ENCODE measurements around the gene LEPR. TPM values are rescaled to one million over a fixed set of nuclear protein-coding genes. Genes with fewer than 3 reads are reported as not detected.

LEPR gene
- total RNA-seq, 1 experiment from 2014 or later: 5.3 TPM

GRCh38 chr1:65401612-65402011 is 18.9 kb upstream of the LEPR start (continued):
- TF ChIP-seq ARID4B (CRISPR knock-in tag; IDR thresholded peaks at IDR 0.05; ENCODE audit: borderline replicate concordance) (no peak), E2F1 (CRISPR knock-in tag; IDR thresholded peaks at IDR 0.05) (no peak), ZNF138 (CRISPR knock-in tag; conservative IDR thresholded peaks at IDR 0.05) (no peak), ERG (CRISPR knock-in tag; IDR thresholded peaks at IDR 0.05) (no peak)

GRCh38 chr1:65404941-65405340 is 15.5 kb upstream of the LEPR start:
- Mint-ChIP-seq H3K27me3 (ENCODE audit: low read depth) (no peaks in the 10 kb centered on the region), H3K4me1 (peaks cover 7% of the 10 kb centered on the region), H3K4me3 (no peak overlapping the region), H3K27ac (no peak overlapping the region), H3K36me3 (no peaks in the 10 kb centered on the region), H3K9me3 (no peaks in the 10 kb centered on the region)
- POLR2A ChIA-PET: no interaction called here
- no peak for DNase-seq (ENCODE audit: low spot score)
- ATAC-seq: no peak
- TF ChIP-seq ZBTB21 (CRISPR knock-in tag; IDR thresholded peaks at IDR 0.05; ENCODE audit: borderline replicate concordance) (no peak), ZNF317 (CRISPR knock-in tag; IDR thresholded peaks at IDR 0.05; ENCODE audit: borderline replicate concordance, low read depth) (no peak), USF2 (CRISPR knock-in tag; IDR thresholded peaks at IDR 0.05) (no peak), SOX15 (CRISPR knock-in tag; IDR thresholded peaks at IDR 0.05) (no peak), NR2C2 (CRISPR knock-in tag; IDR thresholded peaks at IDR 0.05) (no peak), TP53 (CRISPR knock-in tag; IDR thresholded peaks at IDR 0.05) (no peak), NR1H2 (CRISPR knock-in tag; IDR thresholded peaks at IDR 0.05) (no peak), ZNF138 (CRISPR knock-in tag; conservative IDR thresholded peaks at IDR 0.05) (no peak), ATF1 (CRISPR knock-in tag; IDR thresholded peaks at IDR 0.05) (no peak), ZBTB43 (CRISPR knock-in tag; IDR thresholded peaks at IDR 0.05) (no peak), ARID4B (CRISPR knock-in tag; IDR thresholded peaks at IDR 0.05; ENCODE audit: borderline replicate concordance) (no peak), JAZF1 (CRISPR knock-in tag; IDR thresholded peaks at IDR 0.05) (no peak), GTF2I (CRISPR knock-in tag; conservative IDR thresholded peaks at IDR 0.05) (no peak), SP1 (CRISPR knock-in tag; conservative IDR thresholded peaks at IDR 0.05) (no peak)
- CTCF ChIA-PET: no interaction called here

All from WTC11 (cell line).